GM23338 (cell line): ENCODE measurements around the gene CRY1. TPM values are rescaled to one million over a fixed set of nuclear protein-coding genes. Genes with fewer than 3 reads are reported as not detected.

Source experiments
- ATAC-seq: fragments of 200-7000 bp; cut with Tn5 transposase; 3 replicates; pipeline ENCODE4 v1.9.1; 2020
- DNase-seq: peaks from one replicate; pipeline ENCODE4 v3.0.0-alpha.2; 2015; ENCODE audit warnings: low spot score
- H2AFZ ChIP-seq: fragments of 200-600 bp; sonication (generic); 2 replicates; pipeline ENCODE4 v1.8.0; 2016; ENCODE audit warnings: antibody characterized with exemption, mild to moderate bottlenecking, moderate library complexity
- H3F3A ChIP-seq: fragments of 200-600 bp; sonication (generic); replicated peaks from 2 replicates; pipeline ENCODE4 v1.8.0; 2017; ENCODE audit warnings: antibody characterized with exemption, mixed run types, low read depth
- H3K27ac ChIP-seq: fragments of 200-600 bp; sonication (generic); 2 replicates; pipeline ENCODE4 v1.6.1; 2016; ENCODE audit warnings: low read depth
- H3K27me3 ChIP-seq: fragments of 200-600 bp; sonication (generic); 2 replicates; pipeline ENCODE4 v1.8.0; 2016; ENCODE audit warnings: mild to moderate bottlenecking, mixed run types, moderate library complexity; ENCODE audit not compliant: insufficient read depth
- H3K36me3 ChIP-seq: fragments of 200-600 bp; sonication (generic); 2 replicates; pipeline ENCODE4 v1.8.0; 2016; ENCODE audit warnings: mild to moderate bottlenecking; ENCODE audit not compliant: insufficient read depth
- H3K4me1 ChIP-seq: fragments of 200-600 bp; sonication (generic); 2 replicates; pipeline ENCODE4 v1.8.0; 2016; ENCODE audit warnings: mild to moderate bottlenecking, moderate library complexity; ENCODE audit not compliant: insufficient read depth
- H3K4me2 ChIP-seq: fragments of 200-600 bp; sonication (generic); 2 replicates; pipeline ENCODE4 v1.7.1; 2017; ENCODE audit warnings: mixed run types
- H3K4me3 ChIP-seq: fragments of 200-600 bp; sonication (generic); 2 replicates; pipeline ENCODE4 v1.6.1; 2016; ENCODE audit warnings: mixed run types
- H3K79me2 ChIP-seq: fragments of 200-600 bp; sonication (generic); replicated peaks from 2 replicates; pipeline ENCODE4 v1.8.0; 2017; ENCODE audit warnings: mild to moderate bottlenecking; ENCODE audit not compliant: insufficient read depth
- H3K9me2 ChIP-seq: fragments of 200-600 bp; sonication (generic); 2 replicates; pipeline ENCODE4 v1.8.0; 2017; ENCODE audit not compliant: insufficient read depth
- H4K20me1 ChIP-seq: fragments of 200-600 bp; sonication (generic); replicated peaks from 2 replicates; pipeline ENCODE4 v1.8.0; 2017; ENCODE audit warnings: mild to moderate bottlenecking; ENCODE audit not compliant: insufficient read depth
- H3K27ac Mint-ChIP-seq: 2 replicates; pipeline ENCODE4 v1.8.0; 2020; ENCODE audit warnings: inconsistent platforms, mild to moderate bottlenecking, moderate library complexity, mixed read lengths
- H3K27me3 Mint-ChIP-seq: 3 replicates; pipeline ENCODE4 v1.8.0; 2022; ENCODE audit warnings: low read depth, mild to moderate bottlenecking, moderate library complexity, mixed read lengths, inconsistent platforms; ENCODE audit not compliant: insufficient read depth, poor library complexity
- H3K36me3 Mint-ChIP-seq: 3 replicates; pipeline ENCODE4 v1.8.0; 2021; ENCODE audit warnings: low read depth, mild to moderate bottlenecking, inconsistent platforms, moderate library complexity, mixed read lengths
- H3K4me1 Mint-ChIP-seq: 3 replicates; pipeline ENCODE4 v1.8.0; 2020; ENCODE audit warnings: mild to moderate bottlenecking, inconsistent platforms, mixed read lengths
- H3K4me3 Mint-ChIP-seq: 3 replicates; pipeline ENCODE4 v1.8.0; 2021; ENCODE audit warnings: moderate library complexity, mild to moderate bottlenecking, inconsistent platforms, mixed read lengths
- H3K9me3 Mint-ChIP-seq: 3 replicates; pipeline ENCODE4 v1.8.0; 2020; ENCODE audit warnings: moderate library complexity, mild to moderate bottlenecking, inconsistent platforms, mixed read lengths
- CREB1 ChIP-seq: fragments of 250-450 bp; sonication (Bioruptor Pico); IDR thresholded peaks from 2 replicates; pipeline ENCODE4 v1.5.0; 2020; ENCODE audit warnings: low read depth, mild to moderate bottlenecking, moderate library complexity
- EZH2 ChIP-seq: fragments of 200-600 bp; sonication (generic); IDR thresholded peaks from one replicate; pipeline ENCODE4 v1.8.0; 2017; ENCODE audit warnings: antibody characterized with exemption, mild to moderate bottlenecking, low read depth; ENCODE audit not compliant: unreplicated experiment
- EZH2phosphoT487 ChIP-seq: fragments of 200-600 bp; sonication (generic); IDR thresholded peaks from one replicate; pipeline ENCODE4 v1.8.1; 2018; ENCODE audit warnings: antibody characterized with exemption; ENCODE audit not compliant: unreplicated experiment
- JUNB ChIP-seq: IDR thresholded peaks from one replicate; pipeline ENCODE4 v1.6.1; 2016; ENCODE audit warnings: antibody characterized with exemption; ENCODE audit not compliant: unreplicated experiment
- NANOG ChIP-seq: IDR thresholded peaks from 2 replicates; pipeline ENCODE4 v1.6.1; 2016; ENCODE audit warnings: antibody characterized with exemption, borderline replicate concordance
- POLR2AphosphoS5 ChIP-seq: IDR thresholded peaks from 2 replicates; pipeline ENCODE4 v1.6.1; 2016; ENCODE audit warnings: antibody characterized with exemption, low read depth
- STAT1 ChIP-seq: IDR thresholded peaks from one replicate; pipeline ENCODE4 v1.6.1; 2016; ENCODE audit warnings: antibody characterized with exemption; ENCODE audit not compliant: unreplicated experiment
- ZNF114 ChIP-seq: fragments of 250-450 bp; sonication (Bioruptor Pico); IDR thresholded peaks from 2 replicates; pipeline ENCODE4 v1.5.0; 2020; ENCODE audit warnings: mild to moderate bottlenecking, moderate library complexity
- ZNF331 ChIP-seq: fragments of 250-450 bp; sonication (Bioruptor Pico); IDR thresholded peaks from 2 replicates; pipeline ENCODE4 v1.5.0; 2020; ENCODE audit warnings: low read depth, mild to moderate bottlenecking, moderate library complexity
- polyA plus RNA-seq: library from polyadenylated mRNA; unstranded; fragments of >200 nt; fragmentation: Nextera tagmentation; extraction: Ambion mirVana; gene quantifications from 2 replicates; pipeline ENCODE4 v1.2.1, GENCODE V29; 2016
- total RNA-seq: library from RNA; depleted of rRNA; stranded (reverse); fragments of >200 nt; shearing (Covaris generic); gene quantifications from 2 replicates; pipeline ENCODE4 v1.2.3, GENCODE V29; 2014
- TF ChIP-seq, protein P1 (sequence below), 2 experiments: fragments of 200-600 bp in 1 of 2; sonication (generic) in 1 of 2; conservative IDR thresholded peaks; 2 replicates each; pipeline versions ENCODE4 v1.5.1 to v1.6.1; 2016 to 2017; ENCODE audit warnings: antibody characterized with exemption in 2 of 2, low read depth in 2 of 2, mild to moderate bottlenecking in 2 of 2, moderate library complexity in 1 of 2
- TF ChIP-seq, protein P2 (sequence below): fragments of 250-450 bp; sonication (Bioruptor Pico); IDR thresholded peaks from 2 replicates; pipeline ENCODE4 v1.5.0; 2020; ENCODE audit warnings: mild to moderate bottlenecking, moderate library complexity
- TF ChIP-seq, protein P3 (sequence below): IDR thresholded peaks from one replicate; pipeline ENCODE4 v1.6.1; 2018; ENCODE audit warnings: antibody characterized with exemption; ENCODE audit not compliant: unreplicated experiment
- TF ChIP-seq, protein P4 (sequence below): IDR thresholded peaks from 2 replicates; pipeline ENCODE4 v1.6.1; 2016; ENCODE audit warnings: antibody characterized with exemption

The CRY1 gene
- total and polyA plus RNA-seq, 2 experiments from 2014 or later: 27.7 to 28.2 TPM

DNA sequence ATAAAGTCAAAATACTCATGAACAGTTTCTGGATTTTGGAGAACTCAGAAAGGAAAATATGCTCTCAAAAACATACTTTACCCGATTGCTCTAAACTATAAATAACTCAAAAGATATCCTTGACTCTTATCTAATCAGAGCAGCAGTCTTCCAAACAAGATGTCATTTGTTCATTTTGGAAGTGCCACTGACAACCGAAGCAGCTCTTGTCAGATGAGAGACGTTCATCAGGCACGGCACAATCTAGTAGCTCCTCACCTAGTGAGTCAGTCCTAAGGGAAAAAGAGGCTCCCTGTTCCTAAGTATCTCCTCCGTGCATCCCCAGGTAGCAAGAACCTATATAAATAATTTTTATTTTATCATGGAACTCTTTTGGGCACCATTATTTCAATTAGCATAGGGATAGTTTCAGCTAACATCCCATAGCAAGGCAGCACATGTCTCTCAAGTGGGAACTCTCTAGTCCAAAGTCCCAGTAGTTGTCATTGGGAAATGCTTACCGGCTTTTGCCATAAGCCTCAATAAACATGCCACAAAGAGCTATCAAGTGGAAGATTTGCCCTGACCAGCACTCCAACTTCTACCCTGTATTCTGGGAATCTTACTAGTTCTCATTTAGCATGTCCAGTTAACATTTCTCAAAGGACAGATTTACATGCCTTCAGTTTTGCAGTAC lies 151.7 kb downstream of the CRY1 start:
- no peaks in the 10 kb centered on the region for H4K20me1 ChIP-seq
- ATAC-seq (no peak), DNase-seq (no peak)
- Mint-ChIP-seq H3K27ac (no peak overlapping the region), H3K4me1 (no peaks in the 10 kb centered on the region), H3K9me3 (peaks cover 47% of the 10 kb centered on the region), H3K36me3 (peaks cover 6% of the 10 kb centered on the region; the same call in 1 of the 3 replicates), H3K4me3 (no peak overlapping the region), H3K27me3 (peaks cover 3% of the 10 kb centered on the region)
- H3K4me1 ChIP-seq: no peaks in the 10 kb centered on the region
- H3F3A ChIP-seq: no peaks in the 10 kb centered on the region
- H3K79me2 ChIP-seq: no peaks in the 10 kb centered on the region
- H2AFZ ChIP-seq: no peak overlapping the region
- 0 out of 2 replicates have a peak, but pooled peaks cover 6% of the 10 kb centered on the region for H3K9me2 ChIP-seq
- H3K27me3 ChIP-seq: no peaks in the 10 kb centered on the region
- H3K4me2 ChIP-seq: no peak overlapping the region
- H3K27ac ChIP-seq: no peak overlapping the region
- TF ChIP-seq ZNF331 (CRISPR knock-in tag): no peak
- TF ChIP-seq, protein P1, sequence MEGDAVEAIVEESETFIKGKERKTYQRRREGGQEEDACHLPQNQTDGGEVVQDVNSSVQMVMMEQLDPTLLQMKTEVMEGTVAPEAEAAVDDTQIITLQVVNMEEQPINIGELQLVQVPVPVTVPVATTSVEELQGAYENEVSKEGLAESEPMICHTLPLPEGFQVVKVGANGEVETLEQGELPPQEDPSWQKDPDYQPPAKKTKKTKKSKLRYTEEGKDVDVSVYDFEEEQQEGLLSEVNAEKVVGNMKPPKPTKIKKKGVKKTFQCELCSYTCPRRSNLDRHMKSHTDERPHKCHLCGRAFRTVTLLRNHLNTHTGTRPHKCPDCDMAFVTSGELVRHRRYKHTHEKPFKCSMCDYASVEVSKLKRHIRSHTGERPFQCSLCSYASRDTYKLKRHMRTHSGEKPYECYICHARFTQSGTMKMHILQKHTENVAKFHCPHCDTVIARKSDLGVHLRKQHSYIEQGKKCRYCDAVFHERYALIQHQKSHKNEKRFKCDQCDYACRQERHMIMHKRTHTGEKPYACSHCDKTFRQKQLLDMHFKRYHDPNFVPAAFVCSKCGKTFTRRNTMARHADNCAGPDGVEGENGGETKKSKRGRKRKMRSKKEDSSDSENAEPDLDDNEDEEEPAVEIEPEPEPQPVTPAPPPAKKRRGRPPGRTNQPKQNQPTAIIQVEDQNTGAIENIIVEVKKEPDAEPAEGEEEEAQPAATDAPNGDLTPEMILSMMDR (conservative IDR thresholded peaks at IDR 0.05; ENCODE audit: low read depth in 2 of 2): no peak
- TF ChIP-seq EZH2: no peak
- TF ChIP-seq, protein P2, sequence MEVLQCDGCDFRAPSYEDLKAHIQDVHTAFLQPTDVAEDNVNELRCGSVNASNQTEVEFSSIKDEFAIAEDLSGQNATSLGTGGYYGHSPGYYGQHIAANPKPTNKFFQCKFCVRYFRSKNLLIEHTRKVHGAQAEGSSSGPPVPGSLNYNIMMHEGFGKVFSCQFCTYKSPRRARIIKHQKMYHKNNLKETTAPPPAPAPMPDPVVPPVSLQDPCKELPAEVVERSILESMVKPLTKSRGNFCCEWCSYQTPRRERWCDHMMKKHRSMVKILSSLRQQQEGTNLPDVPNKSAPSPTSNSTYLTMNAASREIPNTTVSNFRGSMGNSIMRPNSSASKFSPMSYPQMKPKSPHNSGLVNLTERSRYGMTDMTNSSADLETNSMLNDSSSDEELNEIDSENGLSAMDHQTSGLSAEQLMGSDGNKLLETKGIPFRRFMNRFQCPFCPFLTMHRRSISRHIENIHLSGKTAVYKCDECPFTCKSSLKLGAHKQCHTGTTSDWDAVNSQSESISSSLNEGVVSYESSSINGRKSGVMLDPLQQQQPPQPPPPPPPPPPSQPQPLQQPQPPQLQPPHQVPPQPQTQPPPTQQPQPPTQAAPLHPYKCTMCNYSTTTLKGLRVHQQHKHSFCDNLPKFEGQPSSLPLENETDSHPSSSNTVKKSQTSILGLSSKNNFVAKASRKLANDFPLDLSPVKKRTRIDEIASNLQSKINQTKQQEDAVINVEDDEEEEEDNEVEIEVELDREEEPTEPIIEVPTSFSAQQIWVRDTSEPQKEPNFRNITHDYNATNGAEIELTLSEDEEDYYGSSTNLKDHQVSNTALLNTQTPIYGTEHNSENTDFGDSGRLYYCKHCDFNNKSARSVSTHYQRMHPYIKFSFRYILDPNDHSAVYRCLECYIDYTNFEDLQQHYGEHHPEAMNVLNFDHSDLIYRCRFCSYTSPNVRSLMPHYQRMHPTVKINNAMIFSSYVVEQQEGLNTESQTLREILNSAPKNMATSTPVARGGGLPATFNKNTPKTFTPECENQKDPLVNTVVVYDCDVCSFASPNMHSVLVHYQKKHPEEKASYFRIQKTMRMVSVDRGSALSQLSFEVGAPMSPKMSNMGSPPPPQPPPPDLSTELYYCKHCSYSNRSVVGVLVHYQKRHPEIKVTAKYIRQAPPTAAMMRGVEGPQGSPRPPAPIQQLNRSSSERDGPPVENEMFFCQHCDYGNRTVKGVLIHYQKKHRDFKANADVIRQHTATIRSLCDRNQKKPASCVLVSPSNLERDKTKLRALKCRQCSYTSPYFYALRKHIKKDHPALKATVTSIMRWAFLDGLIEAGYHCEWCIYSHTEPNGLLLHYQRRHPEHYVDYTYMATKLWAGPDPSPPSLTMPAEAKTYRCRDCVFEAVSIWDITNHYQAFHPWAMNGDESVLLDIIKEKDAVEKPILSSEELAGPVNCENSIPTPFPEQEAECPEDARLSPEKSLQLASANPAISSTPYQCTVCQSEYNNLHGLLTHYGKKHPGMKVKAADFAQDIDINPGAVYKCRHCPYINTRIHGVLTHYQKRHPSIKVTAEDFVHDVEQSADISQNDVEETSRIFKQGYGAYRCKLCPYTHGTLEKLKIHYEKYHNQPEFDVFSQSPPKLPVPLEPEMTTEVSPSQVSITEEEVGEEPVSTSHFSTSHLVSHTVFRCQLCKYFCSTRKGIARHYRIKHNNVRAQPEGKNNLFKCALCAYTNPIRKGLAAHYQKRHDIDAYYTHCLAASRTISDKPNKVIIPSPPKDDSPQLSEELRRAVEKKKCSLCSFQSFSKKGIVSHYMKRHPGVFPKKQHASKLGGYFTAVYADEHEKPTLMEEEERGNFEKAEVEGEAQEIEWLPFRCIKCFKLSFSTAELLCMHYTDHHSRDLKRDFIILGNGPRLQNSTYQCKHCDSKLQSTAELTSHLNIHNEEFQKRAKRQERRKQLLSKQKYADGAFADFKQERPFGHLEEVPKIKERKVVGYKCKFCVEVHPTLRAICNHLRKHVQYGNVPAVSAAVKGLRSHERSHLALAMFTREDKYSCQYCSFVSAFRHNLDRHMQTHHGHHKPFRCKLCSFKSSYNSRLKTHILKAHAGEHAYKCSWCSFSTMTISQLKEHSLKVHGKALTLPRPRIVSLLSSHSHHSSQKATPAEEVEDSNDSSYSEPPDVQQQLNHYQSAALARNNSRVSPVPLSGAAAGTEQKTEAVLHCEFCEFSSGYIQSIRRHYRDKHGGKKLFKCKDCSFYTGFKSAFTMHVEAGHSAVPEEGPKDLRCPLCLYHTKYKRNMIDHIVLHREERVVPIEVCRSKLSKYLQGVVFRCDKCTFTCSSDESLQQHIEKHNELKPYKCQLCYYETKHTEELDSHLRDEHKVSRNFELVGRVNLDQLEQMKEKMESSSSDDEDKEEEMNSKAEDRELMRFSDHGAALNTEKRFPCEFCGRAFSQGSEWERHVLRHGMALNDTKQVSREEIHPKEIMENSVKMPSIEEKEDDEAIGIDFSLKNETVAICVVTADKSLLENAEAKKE (CRISPR knock-in tag): no peak
- no peak for TF ChIP-seq NANOG
- no peak for TF ChIP-seq ZNF114 (CRISPR knock-in tag)
- no peak for TF ChIP-seq POLR2AphosphoS5
- TF ChIP-seq STAT1: no peak
- TF ChIP-seq EZH2phosphoT487: no peak
- TF ChIP-seq, protein P3, sequence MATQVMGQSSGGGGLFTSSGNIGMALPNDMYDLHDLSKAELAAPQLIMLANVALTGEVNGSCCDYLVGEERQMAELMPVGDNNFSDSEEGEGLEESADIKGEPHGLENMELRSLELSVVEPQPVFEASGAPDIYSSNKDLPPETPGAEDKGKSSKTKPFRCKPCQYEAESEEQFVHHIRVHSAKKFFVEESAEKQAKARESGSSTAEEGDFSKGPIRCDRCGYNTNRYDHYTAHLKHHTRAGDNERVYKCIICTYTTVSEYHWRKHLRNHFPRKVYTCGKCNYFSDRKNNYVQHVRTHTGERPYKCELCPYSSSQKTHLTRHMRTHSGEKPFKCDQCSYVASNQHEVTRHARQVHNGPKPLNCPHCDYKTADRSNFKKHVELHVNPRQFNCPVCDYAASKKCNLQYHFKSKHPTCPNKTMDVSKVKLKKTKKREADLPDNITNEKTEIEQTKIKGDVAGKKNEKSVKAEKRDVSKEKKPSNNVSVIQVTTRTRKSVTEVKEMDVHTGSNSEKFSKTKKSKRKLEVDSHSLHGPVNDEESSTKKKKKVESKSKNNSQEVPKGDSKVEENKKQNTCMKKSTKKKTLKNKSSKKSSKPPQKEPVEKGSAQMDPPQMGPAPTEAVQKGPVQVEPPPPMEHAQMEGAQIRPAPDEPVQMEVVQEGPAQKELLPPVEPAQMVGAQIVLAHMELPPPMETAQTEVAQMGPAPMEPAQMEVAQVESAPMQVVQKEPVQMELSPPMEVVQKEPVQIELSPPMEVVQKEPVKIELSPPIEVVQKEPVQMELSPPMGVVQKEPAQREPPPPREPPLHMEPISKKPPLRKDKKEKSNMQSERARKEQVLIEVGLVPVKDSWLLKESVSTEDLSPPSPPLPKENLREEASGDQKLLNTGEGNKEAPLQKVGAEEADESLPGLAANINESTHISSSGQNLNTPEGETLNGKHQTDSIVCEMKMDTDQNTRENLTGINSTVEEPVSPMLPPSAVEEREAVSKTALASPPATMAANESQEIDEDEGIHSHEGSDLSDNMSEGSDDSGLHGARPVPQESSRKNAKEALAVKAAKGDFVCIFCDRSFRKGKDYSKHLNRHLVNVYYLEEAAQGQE: no peak
- TF ChIP-seq, protein P4, sequence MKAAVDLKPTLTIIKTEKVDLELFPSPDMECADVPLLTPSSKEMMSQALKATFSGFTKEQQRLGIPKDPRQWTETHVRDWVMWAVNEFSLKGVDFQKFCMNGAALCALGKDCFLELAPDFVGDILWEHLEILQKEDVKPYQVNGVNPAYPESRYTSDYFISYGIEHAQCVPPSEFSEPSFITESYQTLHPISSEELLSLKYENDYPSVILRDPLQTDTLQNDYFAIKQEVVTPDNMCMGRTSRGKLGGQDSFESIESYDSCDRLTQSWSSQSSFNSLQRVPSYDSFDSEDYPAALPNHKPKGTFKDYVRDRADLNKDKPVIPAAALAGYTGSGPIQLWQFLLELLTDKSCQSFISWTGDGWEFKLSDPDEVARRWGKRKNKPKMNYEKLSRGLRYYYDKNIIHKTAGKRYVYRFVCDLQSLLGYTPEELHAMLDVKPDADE: no peak
- no peak for TF ChIP-seq JUNB
- no peak for TF ChIP-seq CREB1 (CRISPR knock-in tag)
- no peak overlapping the region for H3K4me3 ChIP-seq
- H3K36me3 ChIP-seq: peaks cover 8% of the 10 kb centered on the region
